K562 (cell line): ENCODE data around the gene METTL3. TPM values are rescaled to one million over a fixed set of nuclear protein-coding genes. Genes with fewer than 3 reads are reported as not detected.

Experiments
- CHD1 ChIP-seq: fragments of 200-600 bp; sonication (generic); IDR thresholded peaks from one replicate; pipeline ENCODE4 v1.6.1; 2012; ENCODE audit warnings: mild to moderate bottlenecking, moderate library complexity, low read length, inconsistent platforms
- ETV1 ChIP-seq: fragments of 450-650 bp; conservative IDR thresholded peaks from 2 replicates; pipeline ENCODE4 v1.6.1; 2016; ENCODE audit warnings: missing genetic modification characterization, control low read depth, low read depth, missing compliant biosample characterization
- GABPB1 ChIP-seq: sonication (generic); formaldehyde crosslinking; IDR thresholded peaks from 2 replicates; pipeline ENCODE4 v1.8.0; 2022; ENCODE audit warnings: mild to moderate bottlenecking, missing genetic modification reagents
- GTF2A2 ChIP-seq: IDR thresholded peaks from 2 replicates; pipeline ENCODE4 v1.6.1; 2016; ENCODE audit warnings: mild to moderate bottlenecking, missing genetic modification characterization, missing compliant biosample characterization
- IFI16 ChIP-seq: fragments of 250-450 bp; sonication (Bioruptor Pico); IDR thresholded peaks from 2 replicates; pipeline ENCODE4 v2.1.2; 2022; ENCODE audit warnings: mild to moderate bottlenecking, inconsistent platforms
- MECOM ChIP-seq: fragments of 250-450 bp; sonication (Bioruptor Pico); IDR thresholded peaks from 2 replicates; pipeline ENCODE4 v1.8.0; 2022; ENCODE audit warnings: inconsistent platforms
- MTF1 ChIP-seq: fragments of 250-450 bp; sonication (Bioruptor Pico); IDR thresholded peaks from 2 replicates; pipeline ENCODE4 v1.9.0; 2021; ENCODE audit warnings: moderate library complexity, mild to moderate bottlenecking, inconsistent platforms, borderline replicate concordance
- NR4A1 ChIP-seq, 2 experiments: fragments of 250-450 bp in 1 of 2; fragments of 450-650 bp in 1 of 2; sonication (Bioruptor Pico) in 1 of 2; IDR thresholded peaks; 2 replicates each; pipeline versions ENCODE4 v1.4.0 to v1.6.1; 2016 to 2020; ENCODE audit warnings: mild to moderate bottlenecking in 2 of 2, missing compliant biosample characterization in 1 of 2, missing genetic modification characterization in 1 of 2, moderate library complexity in 1 of 2
- SAP30 ChIP-seq: fragments of 200-600 bp; sonication (generic); IDR thresholded peaks from 2 replicates; pipeline ENCODE4 v1.6.1; 2012; ENCODE audit warnings: borderline replicate concordance, low read depth, mild to moderate bottlenecking, moderate library complexity, low read length, control low read depth, inconsistent platforms; ENCODE audit not compliant: insufficient read depth, poor library complexity, severe bottlenecking
- SMAD2 ChIP-seq: fragments of 150-350 bp; IDR thresholded peaks from 2 replicates; pipeline ENCODE4 v1.6.1; 2014; ENCODE audit warnings: low read depth, mild to moderate bottlenecking, low read length
- TARDBP ChIP-seq: fragments of 450-650 bp; IDR thresholded peaks from 2 replicates; pipeline ENCODE4 v1.6.1; 2016
- ZBTB17 ChIP-seq: fragments of 450-650 bp; formaldehyde crosslinking; IDR thresholded peaks from 2 replicates; pipeline ENCODE4 v1.4.0; 2020; ENCODE audit warnings: mild to moderate bottlenecking
- polyA plus RNA-seq, 8 experiments: library from polyadenylated mRNA; depleted of rRNA in 4 of 8; stranded (reverse) in 5 of 8; unstranded in 3 of 8; fragments of >200 nt; fragmentation: Nextera tagmentation in 2 of 8; fragmentation: Illumina TruSeq in 1 of 8; extraction: Ambion mirVana in 2 of 8; extraction: Trizol in 1 of 8; gene quantifications; 2 replicates each; pipeline versions ENCODE4 v1.2.1 to v1.2.3, GENCODE V29; 2011 to 2014; ENCODE audit warnings: inconsistent platforms in 1 of 8, missing spikeins in 1 of 8
- total RNA-seq, 7 experiments: library from RNA; depleted of rRNA in 6 of 7; stranded (reverse); fragments of >200 nt in 6 of 7; fragmentation: Illumina TruSeq in 2 of 7; extraction: Trizol in 2 of 7; gene quantifications; 2 replicates each; pipeline versions ENCODE4 v1.2.1 to v1.2.3, GENCODE V29; 2011 to 2021; ENCODE audit warnings: low replicate concordance in 1 of 7
- TF ChIP-seq, protein P1 (sequence below): fragments of 450-650 bp; formaldehyde crosslinking; conservative IDR thresholded peaks from 2 replicates; pipeline ENCODE4 v1.4.0; 2022; ENCODE audit warnings: mild to moderate bottlenecking, missing genetic modification characterization
- TF ChIP-seq, protein P2 (sequence below): sonication (generic); formaldehyde crosslinking; IDR thresholded peaks from 2 replicates; pipeline ENCODE4 v1.9.0; 2022; ENCODE audit warnings: mild to moderate bottlenecking, missing genetic modification reagents
- TF ChIP-seq, protein P3 (sequence below): fragments of 450-650 bp; IDR thresholded peaks from one replicate; pipeline ENCODE4 v1.6.1; 2018; ENCODE audit warnings: mild to moderate bottlenecking, moderate library complexity; ENCODE audit not compliant: partially characterized antibody
- TF ChIP-seq, protein P4 (sequence below): fragments of 200-800 bp; sonication (Bioruptor generic); IDR thresholded peaks from 2 replicates; pipeline ENCODE4 v1.6.1; 2017; ENCODE audit warnings: missing genetic modification characterization, missing compliant biosample characterization
- TF ChIP-seq, protein P5 (sequence below): fragments of 450-650 bp; formaldehyde crosslinking; IDR thresholded peaks from 2 replicates; pipeline ENCODE4 v1.4.0; 2020; ENCODE audit warnings: mild to moderate bottlenecking, moderate library complexity
- TF ChIP-seq, protein P6 (sequence below), 3 experiments: IDR thresholded peaks in 2 of 3; conservative IDR thresholded peaks in 1 of 3; 2 replicates each; pipeline ENCODE4 v1.5.1; 2011 to 2012; ENCODE audit warnings: low read length in 3 of 3, mild to moderate bottlenecking in 3 of 3, control low read depth in 2 of 3, improper control_type of control experiment in 1 of 3, inconsistent platforms in 1 of 3, low read depth in 1 of 3, mixed read lengths in 1 of 3, moderate library complexity in 1 of 3; ENCODE audit not compliant: insufficient read depth in 2 of 3

The METTL3 gene
- total and polyA plus RNA-seq, 9 of the 15 experiments (the other 6 are each of a cell fraction or from before 2014, with no cell fraction given): 42.1 to 151 (median 65.7) TPM

DNA sequence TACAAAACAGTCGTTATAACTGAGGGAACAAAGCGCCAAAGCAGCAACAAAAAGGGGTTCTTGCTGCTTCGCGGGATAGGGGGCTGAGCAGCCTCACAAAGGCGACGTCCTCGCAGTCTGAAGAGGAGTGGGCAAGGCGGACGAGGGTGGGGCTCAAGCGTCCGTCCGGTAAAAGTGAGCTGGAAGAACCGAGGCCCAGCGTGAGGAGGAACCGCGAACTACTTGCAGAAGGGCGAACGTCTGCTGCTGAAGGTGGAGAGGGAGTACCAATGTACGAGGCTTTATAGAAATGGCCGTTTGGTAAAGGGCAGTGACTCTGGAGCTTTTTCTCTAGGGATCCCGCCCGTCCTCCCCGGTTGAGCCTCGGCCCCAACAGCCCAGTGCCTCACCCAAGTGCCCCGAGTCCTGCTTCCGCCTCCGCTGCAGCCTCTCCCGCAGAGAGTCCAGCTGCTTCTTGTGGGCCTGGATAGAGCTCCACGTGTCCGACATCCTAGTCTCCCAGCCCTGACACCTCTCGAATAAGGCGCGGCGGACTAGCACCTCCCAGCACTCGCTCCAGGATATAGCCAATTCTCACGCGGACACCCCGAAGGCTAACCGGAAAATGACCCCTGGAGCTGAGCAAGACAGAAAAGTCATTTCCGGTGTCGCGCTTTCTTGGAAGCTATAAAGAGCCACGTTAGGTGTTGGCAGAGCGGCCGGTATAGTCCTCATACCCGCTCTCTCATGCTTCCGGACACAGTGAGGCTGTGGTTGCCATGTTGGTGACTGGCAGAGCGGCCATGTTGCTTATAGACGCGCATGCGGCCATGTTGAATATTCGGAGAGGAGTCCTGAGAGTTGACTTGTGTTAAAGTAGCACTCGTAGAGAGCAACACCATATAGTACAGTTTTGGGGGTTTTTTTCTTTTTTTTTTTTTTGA lies at the start of gene METTL3 (continued):
- TF ChIP-seq MTF1 (CRISPR knock-in tag) (no peak), TARDBP (no peak), GTF2A2 (no peak), ETV1 (tag) (peak; percentile 91), IFI16 (CRISPR knock-in tag) (no peak), NR4A1 (CRISPR knock-in tag; IDR thresholded peaks at IDR 0.05) (no peak), NR4A1 (tag; IDR thresholded peaks at IDR 0.05) (no peak), SAP30 (peak; percentile 96), ZBTB17 (CRISPR knock-in tag) (0 out of 2 replicates have a peak, but pooled peaks have one; percentile 20), GABPB1 (peak; percentile 94), SMAD2 (no peak), MECOM (no peak), CHD1 (peak; percentile 30)
- TF ChIP-seq, protein P1, sequence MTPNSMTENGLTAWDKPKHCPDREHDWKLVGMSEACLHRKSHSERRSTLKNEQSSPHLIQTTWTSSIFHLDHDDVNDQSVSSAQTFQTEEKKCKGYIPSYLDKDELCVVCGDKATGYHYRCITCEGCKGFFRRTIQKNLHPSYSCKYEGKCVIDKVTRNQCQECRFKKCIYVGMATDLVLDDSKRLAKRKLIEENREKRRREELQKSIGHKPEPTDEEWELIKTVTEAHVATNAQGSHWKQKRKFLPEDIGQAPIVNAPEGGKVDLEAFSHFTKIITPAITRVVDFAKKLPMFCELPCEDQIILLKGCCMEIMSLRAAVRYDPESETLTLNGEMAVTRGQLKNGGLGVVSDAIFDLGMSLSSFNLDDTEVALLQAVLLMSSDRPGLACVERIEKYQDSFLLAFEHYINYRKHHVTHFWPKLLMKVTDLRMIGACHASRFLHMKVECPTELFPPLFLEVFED: no peak
- TF ChIP-seq, protein P2, sequence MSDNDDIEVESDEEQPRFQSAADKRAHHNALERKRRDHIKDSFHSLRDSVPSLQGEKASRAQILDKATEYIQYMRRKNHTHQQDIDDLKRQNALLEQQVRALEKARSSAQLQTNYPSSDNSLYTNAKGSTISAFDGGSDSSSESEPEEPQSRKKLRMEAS (CRISPR knock-in tag): peak; percentile 92
- TF ChIP-seq, protein P3, sequence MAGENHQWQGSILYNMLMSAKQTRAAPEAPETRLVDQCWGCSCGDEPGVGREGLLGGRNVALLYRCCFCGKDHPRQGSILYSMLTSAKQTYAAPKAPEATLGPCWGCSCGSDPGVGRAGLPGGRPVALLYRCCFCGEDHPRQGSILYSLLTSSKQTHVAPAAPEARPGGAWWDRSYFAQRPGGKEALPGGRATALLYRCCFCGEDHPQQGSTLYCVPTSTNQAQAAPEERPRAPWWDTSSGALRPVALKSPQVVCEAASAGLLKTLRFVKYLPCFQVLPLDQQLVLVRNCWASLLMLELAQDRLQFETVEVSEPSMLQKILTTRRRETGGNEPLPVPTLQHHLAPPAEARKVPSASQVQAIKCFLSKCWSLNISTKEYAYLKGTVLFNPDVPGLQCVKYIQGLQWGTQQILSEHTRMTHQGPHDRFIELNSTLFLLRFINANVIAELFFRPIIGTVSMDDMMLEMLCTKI: no peak
- TF ChIP-seq, protein P4, sequence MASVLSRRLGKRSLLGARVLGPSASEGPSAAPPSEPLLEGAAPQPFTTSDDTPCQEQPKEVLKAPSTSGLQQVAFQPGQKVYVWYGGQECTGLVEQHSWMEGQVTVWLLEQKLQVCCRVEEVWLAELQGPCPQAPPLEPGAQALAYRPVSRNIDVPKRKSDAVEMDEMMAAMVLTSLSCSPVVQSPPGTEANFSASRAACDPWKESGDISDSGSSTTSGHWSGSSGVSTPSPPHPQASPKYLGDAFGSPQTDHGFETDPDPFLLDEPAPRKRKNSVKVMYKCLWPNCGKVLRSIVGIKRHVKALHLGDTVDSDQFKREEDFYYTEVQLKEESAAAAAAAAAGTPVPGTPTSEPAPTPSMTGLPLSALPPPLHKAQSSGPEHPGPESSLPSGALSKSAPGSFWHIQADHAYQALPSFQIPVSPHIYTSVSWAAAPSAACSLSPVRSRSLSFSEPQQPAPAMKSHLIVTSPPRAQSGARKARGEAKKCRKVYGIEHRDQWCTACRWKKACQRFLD (CRISPR knock-in tag): peak; percentile 94
- TF ChIP-seq, protein P5, sequence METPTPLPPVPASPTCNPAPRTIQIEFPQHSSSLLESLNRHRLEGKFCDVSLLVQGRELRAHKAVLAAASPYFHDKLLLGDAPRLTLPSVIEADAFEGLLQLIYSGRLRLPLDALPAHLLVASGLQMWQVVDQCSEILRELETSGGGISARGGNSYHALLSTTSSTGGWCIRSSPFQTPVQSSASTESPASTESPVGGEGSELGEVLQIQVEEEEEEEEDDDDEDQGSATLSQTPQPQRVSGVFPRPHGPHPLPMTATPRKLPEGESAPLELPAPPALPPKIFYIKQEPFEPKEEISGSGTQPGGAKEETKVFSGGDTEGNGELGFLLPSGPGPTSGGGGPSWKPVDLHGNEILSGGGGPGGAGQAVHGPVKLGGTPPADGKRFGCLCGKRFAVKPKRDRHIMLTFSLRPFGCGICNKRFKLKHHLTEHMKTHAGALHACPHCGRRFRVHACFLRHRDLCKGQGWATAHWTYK: no peak
- TF ChIP-seq, protein P6, sequence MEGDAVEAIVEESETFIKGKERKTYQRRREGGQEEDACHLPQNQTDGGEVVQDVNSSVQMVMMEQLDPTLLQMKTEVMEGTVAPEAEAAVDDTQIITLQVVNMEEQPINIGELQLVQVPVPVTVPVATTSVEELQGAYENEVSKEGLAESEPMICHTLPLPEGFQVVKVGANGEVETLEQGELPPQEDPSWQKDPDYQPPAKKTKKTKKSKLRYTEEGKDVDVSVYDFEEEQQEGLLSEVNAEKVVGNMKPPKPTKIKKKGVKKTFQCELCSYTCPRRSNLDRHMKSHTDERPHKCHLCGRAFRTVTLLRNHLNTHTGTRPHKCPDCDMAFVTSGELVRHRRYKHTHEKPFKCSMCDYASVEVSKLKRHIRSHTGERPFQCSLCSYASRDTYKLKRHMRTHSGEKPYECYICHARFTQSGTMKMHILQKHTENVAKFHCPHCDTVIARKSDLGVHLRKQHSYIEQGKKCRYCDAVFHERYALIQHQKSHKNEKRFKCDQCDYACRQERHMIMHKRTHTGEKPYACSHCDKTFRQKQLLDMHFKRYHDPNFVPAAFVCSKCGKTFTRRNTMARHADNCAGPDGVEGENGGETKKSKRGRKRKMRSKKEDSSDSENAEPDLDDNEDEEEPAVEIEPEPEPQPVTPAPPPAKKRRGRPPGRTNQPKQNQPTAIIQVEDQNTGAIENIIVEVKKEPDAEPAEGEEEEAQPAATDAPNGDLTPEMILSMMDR (IDR thresholded peaks at IDR 0.05 in 2 of 3, conservative IDR thresholded peaks at IDR 0.05 in 1 of 3; ENCODE audit: insufficient read depth in 2 of 3, low read depth in 1 of 3, low read length in 3 of 3): 0 out of 6 replicates have a peak, but pooled peaks of 1 of the 3 experiments have one; percentile 1
